HG03066 (cell line): Measurements from ENCODE around the gene CRYBG2.
"Not testable (repeated sequence)": the region's sequence is repeated elsewhere in the genome, so short reads cannot be mapped to it uniquely, and the experiment has no call there.

Source experiments
- ATAC-seq: cut with Tn5 transposase; IDR thresholded peaks from one replicate; pipeline ENCODE4 v1.9.1; 2021; ENCODE audit warnings: low read depth; ENCODE audit not compliant: unreplicated experiment

CRYBG2 gene, protein sequence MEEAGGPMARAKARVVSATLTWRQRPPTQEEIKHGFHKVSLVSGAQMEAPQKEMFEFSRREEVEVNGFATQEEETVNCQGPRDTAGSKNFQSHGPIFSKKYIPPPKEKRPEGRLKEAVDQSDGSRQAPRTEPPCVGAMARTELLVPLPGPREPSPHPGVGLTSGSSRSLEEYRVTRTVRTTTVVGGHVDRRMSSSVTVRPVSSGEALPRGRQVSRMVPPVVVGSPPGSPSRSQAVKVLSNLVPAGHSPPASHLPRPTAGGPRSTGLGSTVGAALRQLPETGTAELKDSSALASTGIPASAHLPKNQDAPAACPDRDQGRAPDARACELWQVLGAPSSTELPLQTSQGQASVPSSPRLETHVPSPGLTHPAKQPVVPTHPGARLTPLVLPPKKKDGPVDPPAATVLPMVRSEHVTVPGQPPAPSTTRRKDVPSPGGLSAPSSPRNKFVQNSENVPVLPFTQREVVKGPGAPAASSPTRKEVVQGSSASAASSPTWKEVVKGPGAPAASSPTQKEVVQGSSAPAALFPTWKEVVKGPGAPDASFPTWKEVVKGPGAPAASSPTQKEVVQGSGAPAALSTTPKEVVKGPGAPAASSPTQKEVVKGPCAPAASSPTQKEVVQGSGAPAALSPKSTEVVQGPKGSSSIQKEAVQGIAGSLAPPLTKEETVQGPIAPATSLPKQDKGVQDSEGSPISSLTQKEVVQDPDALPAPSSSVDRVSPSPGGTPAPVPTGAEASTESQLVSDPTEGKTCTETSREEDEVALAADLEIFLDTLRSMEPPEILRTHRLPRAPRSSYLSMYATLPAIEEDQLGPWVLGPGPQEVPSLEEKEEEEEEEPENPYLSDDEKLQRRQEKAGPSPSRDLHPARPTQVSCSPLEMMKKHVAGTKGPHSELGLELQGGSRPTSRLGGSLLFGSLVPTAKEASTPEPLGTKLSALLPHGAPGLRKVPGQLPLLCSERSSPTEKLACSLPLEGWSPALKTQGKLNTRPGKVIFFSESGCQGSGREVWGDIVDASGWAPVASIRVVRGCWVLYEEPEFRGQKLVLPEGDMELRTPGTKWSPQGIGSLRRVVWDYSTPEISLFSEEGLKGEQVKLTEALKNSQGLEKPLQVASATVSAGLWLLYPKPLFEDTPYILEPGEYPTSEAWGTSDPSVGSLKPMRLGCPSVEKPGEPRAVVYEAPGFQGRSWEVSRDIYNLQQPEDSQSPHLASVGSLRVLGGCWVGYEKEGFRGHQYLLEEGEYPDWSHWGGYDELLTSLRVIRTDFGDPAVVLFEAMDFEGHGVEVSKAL (N-terminal part only)

DNA sequence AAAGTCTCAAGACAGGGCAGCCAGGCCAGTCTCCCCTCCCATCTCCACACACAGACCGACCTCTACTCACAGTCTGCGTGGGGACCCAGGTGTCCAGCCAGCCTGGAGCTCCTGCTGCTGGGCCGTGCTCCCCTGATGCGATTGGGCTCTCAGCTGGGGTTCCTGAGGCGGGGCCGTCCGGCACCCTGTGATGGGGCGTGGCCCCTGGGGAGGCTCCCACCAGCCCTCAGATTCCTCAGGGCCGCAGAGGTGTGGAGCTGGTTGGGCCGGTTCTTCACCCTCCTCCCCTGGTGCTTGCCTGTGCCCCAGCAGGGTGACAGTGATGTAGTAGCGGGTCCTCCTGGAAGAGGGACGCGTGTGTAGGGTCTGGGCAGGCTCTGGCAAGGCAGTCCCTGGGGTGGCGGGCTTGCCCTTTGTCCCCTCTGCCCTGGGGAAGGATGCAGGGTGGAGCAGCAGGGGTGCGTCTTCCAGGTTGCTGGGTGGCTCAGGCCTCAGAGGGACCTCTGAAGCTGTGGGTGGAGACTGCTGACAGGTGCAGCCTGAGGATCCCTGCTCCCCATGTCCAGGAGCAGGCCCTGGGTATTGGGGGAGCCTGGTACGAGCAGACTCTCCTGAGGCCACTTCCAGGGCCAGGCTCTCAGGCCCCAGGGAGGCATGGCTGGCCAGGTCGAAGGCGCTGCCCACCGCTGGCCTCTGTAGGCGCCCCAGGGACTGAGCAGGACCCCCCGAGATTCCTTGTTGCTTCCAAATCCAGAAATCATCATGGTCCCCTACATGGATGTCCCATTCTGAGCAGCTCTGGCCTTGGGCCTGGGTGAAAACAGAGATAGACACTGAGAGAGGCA is at the start of gene CRYBG2:
Gene CRYBG2, minus strand, starts transcription at position 155 of the 845 bp plus-strand sequence. CDS start 7,473 bp downstream, outside the sequence.
- ATAC-seq: no peak

GRCh38 chr1:26403656-26404055 is 49.7 kb upstream of the CRYBG2 start:
- ATAC-seq: no peak

GRCh38 chr1:26401891-26402290 is 48.0 kb upstream of the CRYBG2 start:
- no peak for ATAC-seq

- ATAC-seq: no peak
Observed at GRCh38 chr1:26399034-26399433, 45.1 kb upstream of the CRYBG2 start.

DNA sequence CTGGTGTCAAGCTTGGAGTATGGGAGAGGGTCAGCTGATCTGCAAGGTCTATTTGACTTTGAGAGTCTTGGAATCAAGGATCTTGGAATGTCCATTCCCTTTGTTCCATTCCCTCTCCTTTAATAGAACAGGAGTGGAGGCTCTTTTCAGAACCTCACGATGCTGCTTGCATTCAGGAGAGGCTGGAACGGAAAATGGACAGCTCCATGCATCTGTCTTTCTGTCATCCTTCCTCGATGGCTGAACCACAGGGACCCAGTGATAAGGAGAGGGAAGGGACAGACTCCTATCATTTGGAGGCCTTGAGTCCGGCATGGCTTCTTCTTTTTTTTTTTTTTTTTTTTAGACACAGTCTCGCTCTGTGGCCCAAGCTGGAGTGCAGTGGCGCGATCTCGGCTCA is 41.8 kb upstream of the CRYBG2 start:
- no peak for ATAC-seq

- ATAC-seq: no peak
Observed at GRCh38 chr1:26391450-26391849, 37.5 kb upstream of the CRYBG2 start.

DNA sequence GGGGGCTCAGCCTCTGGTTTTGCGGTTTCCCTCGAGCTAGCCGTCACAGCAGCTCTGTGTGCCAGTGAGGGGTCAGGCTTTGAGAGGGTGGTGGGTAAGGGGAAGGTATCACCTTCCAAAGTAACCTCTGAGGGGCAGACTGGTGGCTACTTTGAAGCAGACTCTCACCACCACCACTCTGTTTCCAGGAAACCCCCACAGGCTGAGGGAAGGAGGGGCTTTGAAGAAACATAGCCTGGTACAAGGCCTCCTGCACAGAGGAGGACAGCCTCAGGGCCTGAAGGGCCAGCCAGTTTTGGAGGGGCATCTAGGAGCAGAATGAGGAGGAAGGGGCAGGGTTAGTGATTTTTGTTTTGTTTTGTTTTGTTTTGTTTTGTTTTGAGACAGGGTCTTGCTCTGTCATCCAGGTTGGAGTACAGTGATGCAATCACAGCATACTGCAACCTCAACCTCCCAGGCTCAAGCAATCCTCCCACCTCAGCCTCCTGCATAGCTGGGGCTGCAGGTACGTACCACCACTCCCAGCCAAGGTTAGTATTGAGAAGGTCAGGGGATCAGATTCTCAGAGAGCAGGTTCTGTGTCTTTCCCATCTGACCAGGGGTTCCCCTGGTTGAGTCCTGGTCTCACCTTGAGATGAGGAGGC is 35.8 kb upstream of the CRYBG2 start:
- no peak for ATAC-seq

DNA sequence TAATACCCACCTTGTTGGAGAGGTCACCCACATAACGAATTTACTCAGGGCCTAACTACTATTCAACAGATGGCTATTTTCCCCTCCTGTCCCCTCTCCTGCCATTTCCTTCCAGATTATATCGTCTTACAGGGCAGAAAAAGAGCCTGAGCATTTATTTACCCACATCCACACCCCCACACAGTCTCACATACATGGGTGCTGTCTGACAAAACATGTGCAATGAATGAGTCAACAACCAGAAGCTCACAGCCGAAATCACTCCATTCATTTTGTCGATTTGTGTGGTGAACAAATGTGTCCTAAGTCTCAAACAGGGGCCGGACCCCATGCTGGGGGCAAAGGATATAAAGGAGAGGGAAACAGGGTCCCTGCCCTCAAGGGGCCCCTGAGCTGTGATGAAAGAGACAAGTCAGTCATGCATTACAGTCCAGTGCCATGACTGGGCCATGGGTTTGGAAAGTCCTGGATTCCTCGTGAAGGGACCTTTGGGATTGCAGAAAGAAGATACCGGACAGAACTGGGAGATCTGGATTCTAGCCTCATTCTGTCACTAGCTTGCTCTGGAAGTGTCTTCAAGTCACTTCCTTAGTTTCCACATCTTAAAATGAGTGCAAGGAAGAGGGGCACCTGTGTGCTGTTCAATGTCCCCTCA is 35.0 kb upstream of the CRYBG2 start:
- ATAC-seq: no peak

DNA sequence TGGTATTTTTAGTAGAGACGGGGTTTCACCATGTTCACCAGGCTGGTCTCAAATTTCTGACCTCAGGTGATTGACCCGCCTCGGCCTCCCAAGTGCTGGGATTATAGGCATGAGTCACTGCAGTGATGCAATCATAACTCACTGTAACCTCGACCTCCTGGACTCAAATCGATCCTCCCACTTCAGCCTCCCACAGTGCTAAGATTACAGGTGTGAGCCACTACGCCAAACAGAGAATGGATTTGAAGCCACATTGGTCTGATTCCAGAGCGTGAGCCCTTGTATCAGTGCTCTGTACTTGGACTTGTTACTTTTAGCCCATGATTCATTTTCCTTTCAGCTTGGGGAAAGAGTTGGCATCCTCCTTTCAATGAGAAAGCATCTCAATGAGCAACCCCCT is 33.5 kb upstream of the CRYBG2 start:
- ATAC-seq: no peak

- ATAC-seq: not testable (repeated sequence)
Observed at GRCh38 chr1:26385063-26385462, 31.1 kb upstream of the CRYBG2 start.

- ATAC-seq: no peak
Observed at GRCh38 chr1:26384076-26384475, 30.1 kb upstream of the CRYBG2 start.

GRCh38 chr1:26378879-26379251 is 24.9 kb upstream of the CRYBG2 start:
- no peak for ATAC-seq

GRCh38 chr1:26378088-26378878 is 24.4 kb upstream of the CRYBG2 start:
- peak; percentile 90 for ATAC-seq

DNA sequence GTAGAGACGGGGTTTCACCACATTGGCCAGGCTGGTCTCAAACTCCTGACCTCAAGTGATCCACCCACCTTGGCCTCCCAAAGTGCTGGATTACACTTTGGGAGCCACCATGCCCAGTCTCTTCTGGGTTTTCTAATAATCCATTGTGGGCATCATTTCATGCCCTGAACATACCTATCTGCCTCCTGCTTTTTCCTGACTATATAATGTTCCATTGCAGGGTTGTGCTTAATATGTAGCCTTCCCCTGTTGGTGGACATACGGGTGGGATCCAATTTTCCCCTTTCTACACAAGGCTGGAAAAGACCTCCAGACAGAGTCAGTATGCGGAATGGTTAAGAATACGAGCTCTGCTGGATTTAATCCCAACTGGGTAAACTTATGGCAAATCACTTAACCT is 22.1 kb upstream of the CRYBG2 start:
- no peak for ATAC-seq

- ATAC-seq: no peak
Observed at GRCh38 chr1:26375081-26375480, 21.2 kb upstream of the CRYBG2 start.

GRCh38 chr1:26374361-26374760 is 20.4 kb upstream of the CRYBG2 start:
- not testable (repeated sequence) for ATAC-seq

DNA sequence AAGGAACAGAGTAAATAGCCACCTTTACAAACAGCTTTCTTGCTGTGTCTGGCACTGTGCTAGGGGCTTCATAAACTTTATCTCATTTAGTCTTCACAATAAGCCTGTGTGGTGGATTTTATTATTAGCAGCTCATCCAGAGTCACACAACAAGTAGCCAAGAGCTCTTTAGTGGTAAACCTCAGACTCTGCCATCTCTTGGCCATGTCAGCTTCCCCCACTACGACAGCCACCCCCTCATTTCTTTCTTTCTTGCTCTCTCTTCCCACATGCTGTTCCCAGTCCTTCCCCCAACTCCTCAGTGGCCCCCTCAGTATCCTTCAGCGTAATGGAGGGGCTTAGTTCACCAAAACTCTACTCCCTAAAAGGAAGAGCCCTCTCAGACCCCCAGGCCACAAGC is 19.9 kb upstream of the CRYBG2 start:
- ATAC-seq: no peak

DNA sequence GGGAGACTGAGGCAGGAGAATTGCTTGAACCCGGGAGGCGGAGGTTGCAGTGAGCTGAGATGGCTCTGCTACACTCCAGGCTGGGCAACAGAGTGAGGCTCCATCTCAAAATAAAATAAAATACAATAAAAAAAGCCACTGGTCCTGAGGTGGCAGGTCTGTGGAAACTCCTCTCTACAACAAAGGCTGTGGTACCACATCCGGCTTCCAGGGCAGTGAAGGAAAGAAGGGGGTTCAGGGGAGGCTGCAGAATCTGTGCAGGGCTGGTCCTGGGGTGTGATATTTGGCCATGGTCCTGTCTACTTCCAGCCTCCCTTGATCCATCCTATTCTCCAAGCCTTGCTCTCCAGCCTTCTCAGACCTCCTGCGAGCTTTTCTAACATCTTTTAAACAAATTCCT is 19.4 kb upstream of the CRYBG2 start:
- ATAC-seq: no peak
